Measurements from ENCODE around the gene DBNDD2. TPM values are rescaled to one million over a fixed set of nuclear protein-coding genes. Genes with fewer than 3 reads are reported as not detected.

The DBNDD2 gene
- polyA plus RNA-seq, 1 donor: 22.7 TPM

DNA sequence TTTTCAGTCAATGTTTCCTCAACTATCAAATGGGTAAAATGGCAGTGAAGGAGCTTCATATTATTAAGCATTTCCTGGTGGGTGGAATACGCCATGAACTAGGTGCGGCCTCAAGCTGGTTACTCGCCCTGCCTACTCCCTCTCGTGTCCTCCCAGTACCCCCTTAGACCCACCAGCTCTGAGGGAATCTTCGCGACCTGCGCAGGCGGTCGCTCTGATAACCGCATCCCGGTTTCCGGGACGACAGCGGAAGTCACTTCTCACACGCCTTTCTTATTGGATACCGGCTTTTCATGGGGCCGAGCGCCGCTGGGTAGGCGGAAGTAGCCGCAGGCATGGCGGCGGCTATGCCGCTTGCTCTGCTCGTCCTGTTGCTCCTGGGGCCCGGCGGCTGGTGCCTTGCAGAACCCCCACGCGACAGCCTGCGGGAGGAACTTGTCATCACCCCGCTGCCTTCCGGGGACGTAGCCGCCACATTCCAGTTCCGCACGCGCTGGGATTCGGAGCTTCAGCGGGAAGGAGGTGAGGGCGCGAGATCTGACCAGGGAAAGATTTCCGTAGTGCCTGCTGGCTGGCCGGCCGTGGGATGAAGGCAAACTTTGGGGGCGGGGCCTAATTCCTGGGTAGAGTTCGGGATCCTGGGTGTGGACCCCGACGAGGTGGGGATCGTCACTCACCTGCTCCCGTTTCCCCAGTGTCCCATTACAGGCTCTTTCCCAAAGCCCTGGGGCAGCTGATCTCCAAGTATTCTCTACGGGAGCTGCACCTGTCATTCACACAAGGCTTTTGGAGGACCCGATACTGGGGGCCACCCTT, 7.9 kb downstream of the DBNDD2 start, which contains the start of gene PIGT:
TSS of gene PIGT (plus strand) at position 320 of the 816 bp plus-strand sequence. CDS start at position 336, 16 bp downstream.
- DNase-seq: peak; percentile 81

GRCh38 chr20:45416917-45417316, 8.8 kb downstream of the DBNDD2 start:
- no peak for DNase-seq

- no peak for DNase-seq
These were observed 11.4 kb downstream of the DBNDD2 start for GRCh38 chr20:45419188-45420091.

DNA sequence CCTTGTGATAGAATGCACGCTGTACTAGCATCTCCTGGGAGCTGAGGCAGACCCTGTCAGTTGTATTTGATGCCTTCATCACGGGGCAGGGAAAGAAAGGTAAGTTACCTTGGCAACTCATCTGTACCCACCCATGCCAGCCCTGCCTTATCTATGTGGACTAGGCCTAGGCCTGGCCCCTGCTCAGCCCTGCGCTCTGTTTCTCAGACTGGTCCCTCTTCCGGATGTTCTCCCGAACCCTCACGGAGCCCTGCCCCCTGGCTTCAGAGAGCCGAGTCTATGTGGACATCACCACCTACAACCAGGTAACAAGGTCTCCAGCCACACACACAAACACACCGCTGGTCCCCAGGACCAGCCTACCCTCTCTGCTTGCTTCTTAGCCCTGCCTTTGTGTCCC, 12.0 kb downstream of the DBNDD2 start:
- DNase-seq: no peak

- no peak for DNase-seq
These were observed 15.6 kb downstream of the DBNDD2 start for GRCh38 chr20:45423700-45424099.

DNA sequence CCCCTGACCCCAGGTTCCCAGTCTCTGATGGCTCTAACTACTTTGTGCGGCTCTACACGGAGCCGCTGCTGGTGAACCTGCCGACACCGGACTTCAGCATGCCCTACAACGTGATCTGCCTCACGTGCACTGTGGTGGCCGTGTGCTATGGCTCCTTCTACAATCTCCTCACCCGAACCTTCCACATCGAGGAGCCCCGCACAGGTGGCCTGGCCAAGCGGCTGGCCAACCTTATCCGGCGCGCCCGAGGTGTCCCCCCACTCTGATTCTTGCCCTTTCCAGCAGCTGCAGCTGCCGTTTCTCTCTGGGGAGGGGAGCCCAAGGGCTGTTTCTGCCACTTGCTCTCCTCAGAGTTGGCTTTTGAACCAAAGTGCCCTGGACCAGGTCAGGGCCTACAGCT, 17.5 kb downstream of the DBNDD2 start:
- no peak for DNase-seq

DNA sequence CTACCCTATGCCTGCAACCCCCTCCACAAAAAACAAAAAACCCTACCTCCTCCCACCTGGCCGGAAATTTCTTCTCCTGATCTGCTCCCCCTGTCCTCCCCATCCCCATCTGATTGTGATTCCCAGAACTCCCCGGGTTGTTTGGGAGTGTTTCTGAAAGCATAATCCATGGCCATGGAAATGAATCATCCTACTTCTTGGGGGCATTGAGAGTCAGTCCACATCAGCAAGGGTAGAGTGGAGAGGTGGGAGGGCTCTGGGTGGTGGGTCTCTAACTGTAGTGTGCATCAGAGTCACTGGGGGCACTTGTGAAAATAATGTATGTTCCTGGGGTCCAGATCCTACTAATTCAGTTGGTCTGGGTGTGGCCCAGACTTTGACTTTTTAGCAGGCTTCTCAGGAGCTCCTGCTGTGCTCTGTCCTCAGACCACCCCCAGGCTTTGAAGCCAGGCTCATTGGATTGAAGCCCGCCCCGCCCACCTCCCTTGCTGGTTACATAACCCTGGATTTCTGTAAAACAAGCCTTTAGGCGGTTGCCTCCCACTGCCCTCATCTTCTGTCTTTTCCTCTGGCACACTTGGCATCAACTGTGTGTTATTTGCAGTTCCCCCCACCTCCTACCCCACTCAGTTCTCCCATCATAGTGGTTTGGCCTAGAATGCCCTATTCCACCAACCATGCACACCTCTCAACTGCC, 18.4 kb downstream of the DBNDD2 start:
- no peak for DNase-seq

DNA sequence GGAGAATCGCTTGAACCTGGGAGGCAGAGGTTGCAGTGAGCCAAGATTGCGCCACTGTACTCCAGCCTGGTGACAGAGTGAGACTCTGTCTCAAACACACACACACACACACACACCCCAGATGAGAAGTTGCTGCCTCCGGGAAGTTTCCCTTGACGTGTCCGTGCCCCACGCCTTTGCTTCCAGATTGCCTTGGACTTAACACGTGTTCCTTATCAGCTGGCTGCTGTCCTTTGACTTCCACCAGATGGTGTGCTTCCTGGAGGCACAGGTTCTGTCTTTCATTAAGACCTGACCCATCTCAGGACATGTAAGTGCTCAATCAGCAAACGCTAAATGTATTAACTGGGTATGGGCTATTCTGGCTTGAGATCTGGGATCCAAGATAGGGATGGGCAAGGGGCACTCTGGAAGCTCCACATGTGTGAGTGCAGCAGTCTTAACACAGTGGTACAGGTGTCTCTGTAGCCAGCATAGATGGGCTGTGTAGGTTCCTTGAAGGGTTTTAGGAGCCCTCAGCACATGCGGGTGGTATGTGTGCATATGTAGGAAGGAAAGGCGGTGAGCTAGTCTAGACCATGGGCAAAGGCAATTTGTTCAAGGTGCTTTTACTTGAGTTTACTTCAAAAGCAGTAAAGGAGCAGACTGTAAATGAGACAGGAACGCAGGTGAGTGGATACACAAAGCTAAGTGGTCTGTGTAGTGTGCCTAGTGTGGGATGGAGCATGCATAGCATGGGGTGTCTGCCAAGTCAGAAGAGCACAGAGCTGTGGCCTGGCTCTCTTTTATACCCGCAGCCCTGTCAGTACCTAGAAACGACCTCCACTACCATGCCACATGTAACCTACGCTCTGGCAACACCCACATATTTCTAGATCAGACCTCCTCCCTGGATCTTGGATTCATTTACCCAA, 19.4 kb downstream of the DBNDD2 start:
- DNase-seq: no peak

GRCh38 chr20:45429618-45430017, 21.5 kb downstream of the DBNDD2 start:
- DNase-seq: no peak

GRCh38 chr20:45432294-45432693, 24.2 kb downstream of the DBNDD2 start:
- no peak for DNase-seq

DNA sequence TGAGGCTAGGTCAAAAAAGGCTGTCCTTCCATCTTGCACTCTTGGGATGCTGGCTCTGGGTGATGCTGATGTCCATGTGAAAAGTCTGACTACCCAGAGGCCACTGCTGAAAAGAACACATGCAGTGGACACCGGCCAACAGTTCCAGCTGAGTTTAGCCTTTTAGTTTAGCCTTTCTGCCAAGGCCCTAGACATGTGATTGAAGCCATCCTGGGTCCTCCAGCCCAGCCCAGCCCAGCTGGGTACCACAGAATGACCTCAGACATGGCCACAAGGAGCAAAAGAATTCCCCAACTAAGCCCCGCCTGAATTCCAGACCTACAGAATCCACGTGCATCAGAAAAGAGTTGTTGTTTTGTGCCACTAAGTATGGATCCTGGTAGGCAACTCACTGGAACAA, 25.2 kb downstream of the DBNDD2 start:
- DNase-seq: no peak

DNA sequence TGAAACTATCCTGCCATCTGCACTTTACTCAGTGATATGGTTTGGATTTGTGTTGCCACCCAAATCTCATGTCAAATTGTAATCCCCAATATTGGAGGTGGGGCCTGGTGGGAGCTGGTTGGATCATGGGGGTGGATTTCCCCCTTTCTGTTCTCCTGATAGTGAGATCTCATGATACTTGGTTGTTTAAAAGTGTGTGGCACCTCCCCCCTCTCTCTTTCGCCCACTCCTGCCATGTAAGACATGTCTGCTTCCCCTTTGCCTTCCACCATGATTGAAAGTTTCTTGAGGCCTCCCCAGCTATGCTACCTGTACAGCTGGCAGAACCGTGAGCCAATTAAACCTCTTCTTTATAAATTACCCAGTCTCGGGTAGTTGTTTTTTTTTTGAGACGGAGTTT, 25.9 kb downstream of the DBNDD2 start:
- DNase-seq: no peak

DNA sequence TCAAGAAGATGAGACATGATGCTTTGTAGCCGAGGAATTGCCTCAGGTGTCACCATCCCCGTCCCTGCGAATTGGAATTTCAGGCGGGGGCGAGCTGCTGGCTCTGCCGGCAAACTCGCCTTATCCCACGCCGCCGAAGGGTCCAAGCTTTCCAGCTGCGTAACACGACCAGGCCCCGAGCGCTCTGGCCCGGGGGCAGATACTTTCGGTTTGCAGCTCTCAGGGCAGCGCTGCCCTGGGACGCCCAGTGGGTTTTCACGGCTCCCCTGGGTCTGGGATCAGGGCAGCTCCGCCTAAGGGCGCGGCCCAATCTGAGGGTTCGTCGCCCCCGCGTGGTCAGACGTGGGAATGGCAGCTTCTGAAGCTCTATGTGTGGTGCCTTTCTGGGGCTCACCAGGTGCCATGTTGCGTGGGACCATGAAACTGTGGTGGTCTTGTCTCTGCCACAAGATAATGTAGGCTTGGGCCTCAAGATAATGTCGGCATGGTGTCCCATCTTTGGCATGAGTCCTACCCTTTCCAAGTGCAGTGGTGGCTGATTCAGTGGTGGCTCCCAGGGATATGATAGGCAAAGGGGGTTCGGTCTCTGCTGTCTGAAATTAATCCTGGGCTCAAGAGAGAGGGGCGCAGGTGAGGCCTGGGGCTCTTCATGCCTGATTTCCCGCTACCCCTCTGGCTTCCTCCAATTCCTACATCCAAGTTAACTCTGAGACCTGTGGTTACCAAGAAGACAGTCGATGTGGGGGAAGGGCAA, 28.8 kb downstream of the DBNDD2 start:
- DNase-seq: peak; percentile 79

GRCh38 chr20:45440424-45440823, 32.3 kb downstream of the DBNDD2 start:
- DNase-seq: no peak

- peak; percentile 38 for DNase-seq
These were observed 33.0 kb downstream of the DBNDD2 start for GRCh38 chr20:45440891-45441685.

GRCh38 chr20:45441746-45442145, 33.7 kb downstream of the DBNDD2 start:
- DNase-seq: no peak

DNA sequence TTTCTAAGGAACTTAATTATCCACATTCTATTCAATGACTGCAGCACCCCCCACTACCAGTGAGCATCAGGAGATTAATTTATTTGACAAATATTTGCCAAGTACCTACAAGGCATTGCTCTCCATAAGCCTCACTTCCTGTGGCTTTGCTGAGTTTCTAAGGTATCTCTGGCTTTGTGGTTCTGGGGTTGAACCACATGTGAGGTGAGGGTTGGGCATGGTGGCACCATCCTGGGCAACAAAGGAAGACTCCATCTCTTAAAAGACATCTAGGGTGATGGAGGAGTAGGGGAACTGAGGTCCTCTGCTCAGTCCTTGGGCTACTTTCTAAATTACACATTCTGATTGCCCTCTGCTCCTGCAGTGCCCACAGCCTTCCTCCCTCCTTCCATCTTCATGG, 36.0 kb downstream of the DBNDD2 start:
- no peak for DNase-seq

DNA sequence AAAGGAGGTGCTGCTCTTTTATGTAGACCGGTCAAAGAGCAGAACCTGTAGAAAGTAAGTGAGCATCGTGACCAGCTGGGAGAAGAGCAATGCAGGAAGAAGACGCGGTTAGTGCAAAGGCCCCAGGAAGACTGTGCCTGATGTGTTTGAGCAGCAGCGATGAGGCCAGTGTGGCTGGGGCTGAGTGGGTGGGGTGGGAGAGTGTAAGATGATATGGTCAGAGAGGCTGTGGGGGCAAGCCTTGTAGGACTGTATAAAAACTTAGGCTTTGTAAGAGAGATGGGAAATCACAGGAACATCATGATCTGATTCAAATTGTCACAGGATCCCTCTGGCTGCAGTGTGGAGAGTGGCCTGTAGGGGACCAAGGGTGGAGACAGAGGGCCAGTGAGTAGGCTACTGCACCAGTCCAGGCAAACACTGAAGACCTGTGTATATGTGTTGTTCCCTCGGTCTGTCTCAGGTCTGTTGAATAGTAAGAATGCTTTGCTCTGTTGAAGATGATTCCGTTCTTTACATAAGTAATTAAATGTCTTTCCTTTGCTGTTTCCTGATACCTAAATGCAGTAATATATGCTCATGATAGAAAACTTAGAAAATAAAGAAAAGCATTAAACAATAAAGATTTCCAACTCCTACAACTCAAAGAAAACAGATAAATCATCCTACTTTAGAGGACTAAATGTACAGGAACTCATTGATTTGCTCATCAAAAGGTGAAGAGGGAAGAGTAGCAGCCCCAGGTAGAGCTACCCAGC, 37.9 kb downstream of the DBNDD2 start:
- DNase-seq: no peak

DNA sequence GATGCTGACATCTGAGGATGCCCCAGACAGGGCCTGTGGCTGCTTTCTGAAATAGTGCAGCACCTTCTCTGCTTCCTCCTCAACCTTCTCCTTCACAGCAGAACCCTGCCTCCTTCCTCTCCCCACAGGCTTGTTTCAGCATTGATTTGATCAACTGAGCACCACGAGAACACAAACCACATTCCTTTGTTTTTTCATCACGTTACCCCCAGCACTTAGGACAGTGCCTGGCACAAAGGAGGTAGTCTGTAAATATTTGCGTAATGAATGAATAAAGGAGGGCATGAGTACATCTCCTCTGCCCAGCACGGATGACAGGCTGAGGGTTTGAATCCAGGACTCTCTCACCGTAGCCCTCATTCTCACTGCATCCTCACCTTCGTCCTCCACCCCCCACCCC, 40.2 kb downstream of the DBNDD2 start:
- DNase-seq: no peak
